ENCODE results near the gene BZW2. TPM values are rescaled to one million over a fixed set of nuclear protein-coding genes. Genes with fewer than 3 reads are reported as not detected.

Gene BZW2
- polyA plus RNA-seq, 3 donors: 19.0 to 45.2 (median 36.4) TPM

- no peak for TF ChIP-seq CTCF (IDR thresholded peaks at IDR 0.05)
- H3K27ac ChIP-seq (ENCODE audit: low read depth in 1 of 2, low read length in 2 of 2): no peak overlapping the region
- no peaks in the 10 kb centered on the region for H3K27me3 ChIP-seq (ENCODE audit: control insufficient read depth in 2 of 2, insufficient read depth in 2 of 2, low read length in 2 of 2)
- H3K9ac ChIP-seq (ENCODE audit: insufficient read depth, low read length, poor library complexity, severe bottlenecking): no peak overlapping the region
- DNase-seq: no peak
- H3K9me3 ChIP-seq (replicated peaks in 1 of 2; ENCODE audit: control insufficient read depth in 1 of 2, insufficient read depth in 1 of 2, low read length in 2 of 2): no peaks in the 10 kb centered on the region
- Mint-ChIP-seq H3K4me3 (no peak overlapping the region), H3K4me1 (peaks cover 12% of the 10 kb centered on the region), H3K36me3 (peaks cover 11 to 21% of the 10 kb centered on the region in 2 donors), H3K9me3 (no peaks in the 10 kb centered on the region), H3K27me3 (ENCODE audit: low read depth in 3 of 3) (no peaks in the 10 kb centered on the region), H3K27ac (no peak overlapping the region)
- H4K20me1 ChIP-seq (ENCODE audit: insufficient read depth, low read length): no peaks in the 10 kb centered on the region
- H3K36me3 ChIP-seq (replicated peaks in 1 of 2; ENCODE audit: control insufficient read depth in 1 of 2, insufficient read depth in 2 of 2, low read length in 2 of 2): peaks cover 0 to 19% of the 10 kb centered on the region in 2 donors
- intact Hi-C loops (cut with micrococcal nuclease): no loop called here
- H3K4me2 ChIP-seq (replicated peaks; ENCODE audit: extremely low read depth, low read length, poor library complexity, severe bottlenecking): no peak overlapping the region
- H3K79me2 ChIP-seq (ENCODE audit: insufficient read depth, low read length): peaks cover 12% of the 10 kb centered on the region
- no CpG with 5 or more reads among the region's 1 CpG for WGBS (ENCODE audit: insufficient coverage)
- no peak overlapping the region for H2AFZ ChIP-seq (ENCODE audit: insufficient read depth, low read depth, low read length, poor library complexity, severe bottlenecking)
- H3K4me3 ChIP-seq (replicated peaks in 1 of 3; ENCODE audit: low read depth in 2 of 3, low read length in 3 of 3): no peak overlapping the region
- peaks cover 0 to 3% of the 10 kb centered on the region in 2 donors for H3K4me1 ChIP-seq (ENCODE audit: control insufficient read depth in 1 of 2, insufficient read depth in 2 of 2, low read length in 2 of 2)
Measured at GRCh38 chr7:16636555-16637101, 9.4 kb upstream of the BZW2 start.

GRCh38 chr7:16637379-16637778 lies 8.6 kb upstream of the BZW2 start:
- no peaks in the 10 kb centered on the region for H4K20me1 ChIP-seq (ENCODE audit: insufficient read depth, low read length)
- intact Hi-C loops (cut with micrococcal nuclease): no loop called here
- H3K4me3 Mint-ChIP-seq: no peak overlapping the region
- H2AFZ ChIP-seq (ENCODE audit: insufficient read depth, low read depth, low read length, poor library complexity, severe bottlenecking): no peak overlapping the region
- H3K4me3 ChIP-seq (replicated peaks in 1 of 3; ENCODE audit: low read depth in 2 of 3, low read length in 3 of 3): no peak overlapping the region
- H3K27ac Mint-ChIP-seq: no peak overlapping the region
- no CpG with 5 or more reads among the region's 5 CpGs for WGBS (ENCODE audit: insufficient coverage)
- H3K27me3 ChIP-seq (ENCODE audit: control insufficient read depth in 2 of 2, insufficient read depth in 2 of 2, low read length in 2 of 2): no peaks in the 10 kb centered on the region
- H3K36me3 ChIP-seq (replicated peaks in 1 of 2; ENCODE audit: control insufficient read depth in 1 of 2, insufficient read depth in 2 of 2, low read length in 2 of 2): peaks cover 0 to 19% of the 10 kb centered on the region in 2 donors
- peaks cover 15% of the 10 kb centered on the region for H3K79me2 ChIP-seq (ENCODE audit: insufficient read depth, low read length)
- H3K27me3 Mint-ChIP-seq (ENCODE audit: low read depth in 3 of 3): no peaks in the 10 kb centered on the region
- H3K4me1 ChIP-seq (ENCODE audit: control insufficient read depth in 1 of 2, insufficient read depth in 2 of 2, low read length in 2 of 2): peaks cover 0 to 3% of the 10 kb centered on the region in 2 donors
- TF ChIP-seq CTCF (IDR thresholded peaks at IDR 0.05): no peak
- H3K9me3 ChIP-seq (replicated peaks in 1 of 2; ENCODE audit: control insufficient read depth in 1 of 2, insufficient read depth in 1 of 2, low read length in 2 of 2): no peaks in the 10 kb centered on the region
- H3K4me1 Mint-ChIP-seq: peaks cover 12% of the 10 kb centered on the region
- no peaks in the 10 kb centered on the region for H3K9me3 Mint-ChIP-seq
- H3K36me3 Mint-ChIP-seq: peaks cover 6 to 21% of the 10 kb centered on the region in 2 donors
- no peak overlapping the region for H3K4me2 ChIP-seq (replicated peaks; ENCODE audit: extremely low read depth, low read length, poor library complexity, severe bottlenecking)
- no peak for DNase-seq
- no peak overlapping the region for H3K9ac ChIP-seq (ENCODE audit: insufficient read depth, low read length, poor library complexity, severe bottlenecking)
- no peak overlapping the region for H3K27ac ChIP-seq (ENCODE audit: low read depth in 1 of 2, low read length in 2 of 2)
